Mesendoderm (in vitro differentiated cells): Measurements from ENCODE around the gene ZNF267.

ENCODE experiments used
- DNase-seq: peaks from one replicate; pipeline ENCODE4 v3.0.0; 2013
- H2AK5ac ChIP-seq: 2 replicates; pipeline ENCODE4 v1.6.1; 2013; ENCODE audit warnings: low read length, inconsistent platforms
- H2BK120ac ChIP-seq: 2 replicates; pipeline ENCODE4 v1.6.1; 2013; ENCODE audit warnings: low read depth, mild to moderate bottlenecking, low read length, moderate library complexity, mixed read lengths
- H2BK15ac ChIP-seq: replicated peaks from 2 replicates; pipeline ENCODE4 v1.6.1; 2013; ENCODE audit warnings: low read depth, mild to moderate bottlenecking, moderate library complexity
- H2BK5ac ChIP-seq: 2 replicates; pipeline ENCODE4 v1.6.1; 2013; ENCODE audit warnings: low read length, inconsistent platforms
- H3K18ac ChIP-seq: 2 replicates; pipeline ENCODE4 v1.6.1; 2013; ENCODE audit warnings: mild to moderate bottlenecking, low read length, mixed read lengths
- H3K23ac ChIP-seq: one replicate; pipeline ENCODE4 v1.6.1; 2013; ENCODE audit warnings: low read length
- H3K27ac ChIP-seq: 2 replicates; pipeline ENCODE4 v1.5.1; 2013; ENCODE audit warnings: low read depth, mild to moderate bottlenecking, inconsistent platforms, low read length, moderate library complexity
- H3K27me3 ChIP-seq: 2 replicates; pipeline ENCODE4 v1.6.1; 2013; ENCODE audit warnings: low read length, control low read depth, mild to moderate bottlenecking, inconsistent platforms; ENCODE audit not compliant: insufficient read depth, poor library complexity
- H3K36me3 ChIP-seq: 2 replicates; pipeline ENCODE4 v1.6.1; 2013; ENCODE audit warnings: low read length, inconsistent platforms; ENCODE audit not compliant: control insufficient read depth, insufficient read depth
- H3K4ac ChIP-seq: one replicate; pipeline ENCODE4 v1.6.1; 2013; ENCODE audit warnings: low read depth, mild to moderate bottlenecking, low read length, moderate library complexity
- H3K4me1 ChIP-seq: 2 replicates; pipeline ENCODE4 v1.6.1; 2013; ENCODE audit warnings: low read depth, low read length, inconsistent platforms; ENCODE audit not compliant: control insufficient read depth
- H3K4me2 ChIP-seq: 2 replicates; pipeline ENCODE4 v1.6.1; 2013; ENCODE audit warnings: low read length
- H3K4me3 ChIP-seq: 2 replicates; pipeline ENCODE4 v1.5.1; 2013; ENCODE audit warnings: mild to moderate bottlenecking, low read length
- H3K56ac ChIP-seq: one replicate; pipeline ENCODE4 v1.6.1; 2013; ENCODE audit warnings: low read length
- H3K79me1 ChIP-seq: 2 replicates; pipeline ENCODE4 v1.6.1; 2013; ENCODE audit warnings: low read length, inconsistent platforms
- H3K79me2 ChIP-seq: 2 replicates; pipeline ENCODE4 v1.6.1; 2013; ENCODE audit warnings: mild to moderate bottlenecking, low read length; ENCODE audit not compliant: control insufficient read depth, insufficient read depth
- H3K9ac ChIP-seq: 2 replicates; pipeline ENCODE4 v1.6.1; 2013; ENCODE audit warnings: low read length, inconsistent platforms
- H4K5ac ChIP-seq: one replicate; pipeline ENCODE4 v1.6.1; 2013; ENCODE audit warnings: low read length
- H4K8ac ChIP-seq: one replicate; pipeline ENCODE4 v1.6.1; 2013; ENCODE audit warnings: low read depth, mild to moderate bottlenecking, control low read depth, low read length, moderate library complexity
- WGBS: extraction: QIAGEN DNeasy Blood & Tissue Kit; methylation state at CpG from one replicate; pipeline ENCODE4 v1.1.7; 2013; ENCODE audit warnings: low lambda C conversion rate, missing lambda C conversion rate; ENCODE audit not compliant: insufficient coverage; ENCODE audit errors: extremely low coverage; 5-methylcytosine and 5-hydroxymethylcytosine counted together

Gene ZNF267

DNA sequence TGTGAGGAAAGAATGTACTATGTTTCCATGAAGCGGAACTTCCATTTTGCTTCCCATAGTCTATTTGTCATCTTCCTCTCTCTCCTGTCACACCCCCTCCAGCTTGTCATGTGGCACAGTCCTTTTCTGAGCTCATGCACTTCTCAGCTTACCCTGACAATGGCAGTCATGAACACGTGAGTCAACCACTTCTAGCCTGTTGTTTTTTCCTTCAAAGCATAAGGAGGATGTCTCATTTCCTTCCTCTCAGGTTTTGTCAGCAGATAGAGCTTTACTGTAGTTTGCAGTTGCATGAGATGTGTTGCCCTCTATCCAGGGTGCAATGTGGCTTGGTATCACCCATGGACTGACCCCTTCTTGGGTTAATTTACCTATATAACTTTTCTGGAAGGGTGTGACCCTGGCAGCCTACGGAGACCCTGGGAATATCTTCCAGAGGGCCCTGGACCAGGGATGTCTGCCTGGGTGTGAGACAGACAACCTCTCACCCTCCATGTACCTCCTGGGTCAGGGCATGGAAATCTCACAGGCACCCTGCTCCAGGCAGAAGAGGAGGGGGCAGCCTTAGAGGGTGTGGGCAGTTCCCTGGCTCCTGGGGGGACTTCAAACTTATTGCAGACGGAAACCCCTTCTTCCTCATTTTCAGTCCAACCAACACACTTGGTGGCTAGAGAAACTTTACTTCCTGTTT lies 4.0 kb upstream of the ZNF267 start:
- Histone ChIP-seq H2BK15ac (no peak overlapping the region), H3K9ac (no peak overlapping the region), H3K27me3 (no peaks in the 10 kb centered on the region), H3K4me2 (no peak overlapping the region), H2BK5ac (no peak overlapping the region), H2BK120ac (no peak overlapping the region), H3K79me1 (no peaks in the 10 kb centered on the region), H2AK5ac (no peak overlapping the region), H4K8ac (no peak overlapping the region), H3K18ac (no peak overlapping the region), H3K4ac (no peak overlapping the region), H3K36me3 (no peaks in the 10 kb centered on the region), H3K23ac (no peak overlapping the region), H3K56ac (no peak overlapping the region), H3K4me1 (no peaks in the 10 kb centered on the region), H3K4me3 (no peak overlapping the region), H3K27ac (no peak overlapping the region), H4K5ac (no peak overlapping the region), H3K79me2 (peaks cover 7% of the 10 kb centered on the region)
- WGBS: no CpG with 5 or more reads among the region's 4 CpGs
- DNase-seq: peak; percentile 24

DNA sequence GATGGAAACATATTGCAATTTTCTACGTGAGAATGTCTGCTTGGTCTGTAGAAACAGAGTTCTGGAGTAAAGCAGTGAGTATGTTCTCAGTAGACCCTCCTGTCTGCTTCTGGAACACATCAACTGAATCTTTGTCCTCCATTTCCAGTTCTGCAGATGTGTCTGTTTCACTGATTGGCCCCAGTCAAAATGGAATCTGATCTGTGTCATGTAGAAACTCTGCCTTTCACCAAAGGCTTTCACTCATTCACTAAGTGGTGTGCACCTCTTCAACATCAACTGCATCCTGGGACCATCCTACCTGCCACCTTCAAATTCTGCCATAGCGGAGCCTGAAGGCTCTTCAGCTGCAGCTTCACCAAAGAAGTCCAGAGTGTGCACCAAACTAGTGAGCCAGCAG lies 2.8 kb upstream of the ZNF267 start:
- H3K18ac ChIP-seq: no peak overlapping the region
- no peak overlapping the region for H4K5ac ChIP-seq
- H3K27ac ChIP-seq: no peak overlapping the region
- peaks cover 6% of the 10 kb centered on the region for H3K79me1 ChIP-seq
- no peak overlapping the region for H2BK120ac ChIP-seq
- H3K56ac ChIP-seq: no peak overlapping the region
- no peak overlapping the region for H3K4me2 ChIP-seq
- H3K27me3 ChIP-seq: no peaks in the 10 kb centered on the region
- H3K36me3 ChIP-seq: no peaks in the 10 kb centered on the region
- H2BK5ac ChIP-seq: no peak overlapping the region
- peaks cover 4% of the 10 kb centered on the region for H3K4me1 ChIP-seq
- no peak overlapping the region for H2BK15ac ChIP-seq
- no peak overlapping the region for H3K4me3 ChIP-seq
- H3K23ac ChIP-seq: no peak overlapping the region
- WGBS: no CpG with 5 or more reads among the region's 2 CpGs
- no peak overlapping the region for H4K8ac ChIP-seq
- H2AK5ac ChIP-seq: no peak overlapping the region
- H3K4ac ChIP-seq: no peak overlapping the region
- no peak overlapping the region for H3K9ac ChIP-seq
- DNase-seq: no peak
- peaks cover 16% of the 10 kb centered on the region for H3K79me2 ChIP-seq

DNA sequence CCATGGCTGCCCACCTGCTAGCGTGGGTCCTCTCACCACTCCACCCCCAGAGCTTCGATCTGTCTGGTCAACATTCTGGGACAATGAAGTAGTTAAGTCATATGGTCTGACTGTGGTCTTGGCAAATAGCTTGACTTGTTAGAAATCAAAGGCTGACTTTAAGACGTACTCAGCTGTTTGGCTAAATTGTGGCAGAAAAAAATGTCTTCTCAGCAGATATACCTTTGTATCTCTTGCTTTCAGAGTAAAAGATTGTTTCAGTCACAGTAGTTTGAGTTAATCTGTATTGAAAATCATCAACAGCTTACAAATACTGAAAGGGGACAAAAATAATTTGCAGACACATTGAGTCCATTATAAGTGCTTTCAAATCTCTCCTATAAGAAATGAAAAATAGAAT lies 2.1 kb upstream of the ZNF267 start:
- no peaks in the 10 kb centered on the region for H3K27me3 ChIP-seq
- no peak overlapping the region for H3K23ac ChIP-seq
- H3K36me3 ChIP-seq: no peaks in the 10 kb centered on the region
- H2BK120ac ChIP-seq: no peak overlapping the region
- H4K8ac ChIP-seq: no peak overlapping the region
- H2BK15ac ChIP-seq: no peak overlapping the region
- no peak overlapping the region for H2BK5ac ChIP-seq
- no peak overlapping the region for H3K18ac ChIP-seq
- H3K9ac ChIP-seq: no peak overlapping the region
- no peak for DNase-seq
- WGBS: no CpG with 5 or more reads among the region's 3 CpGs
- H3K79me1 ChIP-seq: peaks cover 6% of the 10 kb centered on the region
- no peak overlapping the region for H3K4me2 ChIP-seq
- H2AK5ac ChIP-seq: no peak overlapping the region
- H3K27ac ChIP-seq: no peak overlapping the region
- H3K79me2 ChIP-seq: peaks cover 19% of the 10 kb centered on the region
- H3K4me3 ChIP-seq: no peak overlapping the region
- H3K56ac ChIP-seq: no peak overlapping the region
- H3K4ac ChIP-seq: no peak overlapping the region
- H3K4me1 ChIP-seq: peaks cover 4% of the 10 kb centered on the region
- H4K5ac ChIP-seq: no peak overlapping the region

DNA sequence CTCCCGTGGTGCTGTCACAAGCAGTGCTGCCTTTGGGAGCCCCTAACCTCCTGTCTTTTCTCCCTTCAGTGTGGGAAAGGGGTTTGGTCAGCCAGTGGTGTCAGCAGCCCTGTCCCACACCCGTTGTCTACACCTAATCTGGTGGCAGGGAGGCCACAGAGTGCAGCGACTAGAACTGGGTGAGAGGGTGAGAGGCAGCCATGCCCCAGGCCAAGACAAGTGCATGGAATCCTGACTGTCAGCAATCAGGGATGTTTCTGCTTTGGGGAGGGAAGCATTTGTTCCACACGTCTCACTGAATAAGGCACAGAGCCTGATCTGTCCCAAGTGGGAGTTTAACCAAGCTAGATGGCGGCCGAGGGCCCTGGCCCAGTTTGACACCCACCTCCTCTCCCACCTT lies 1.4 kb upstream of the ZNF267 start:
- Histone ChIP-seq H4K5ac (no peak overlapping the region), H3K9ac (no peak overlapping the region), H3K36me3 (no peaks in the 10 kb centered on the region), H3K18ac (no peak overlapping the region), H2AK5ac (no peak overlapping the region), H3K56ac (no peak overlapping the region), H2BK5ac (no peak overlapping the region), H2BK120ac (no peak overlapping the region), H3K4me3 (no peak overlapping the region), H3K4me1 (peaks cover 4% of the 10 kb centered on the region), H3K4ac (no peak overlapping the region), H4K8ac (no peak overlapping the region), H3K27me3 (no peaks in the 10 kb centered on the region), H3K4me2 (no peak overlapping the region), H3K27ac (no peak overlapping the region), H3K23ac (no peak overlapping the region), H3K79me2 (peaks cover 24% of the 10 kb centered on the region), H3K79me1 (peaks cover 6% of the 10 kb centered on the region), H2BK15ac (no peak overlapping the region)
- no CpG with 5 or more reads among the region's 6 CpGs for WGBS
- no peak for DNase-seq

DNA sequence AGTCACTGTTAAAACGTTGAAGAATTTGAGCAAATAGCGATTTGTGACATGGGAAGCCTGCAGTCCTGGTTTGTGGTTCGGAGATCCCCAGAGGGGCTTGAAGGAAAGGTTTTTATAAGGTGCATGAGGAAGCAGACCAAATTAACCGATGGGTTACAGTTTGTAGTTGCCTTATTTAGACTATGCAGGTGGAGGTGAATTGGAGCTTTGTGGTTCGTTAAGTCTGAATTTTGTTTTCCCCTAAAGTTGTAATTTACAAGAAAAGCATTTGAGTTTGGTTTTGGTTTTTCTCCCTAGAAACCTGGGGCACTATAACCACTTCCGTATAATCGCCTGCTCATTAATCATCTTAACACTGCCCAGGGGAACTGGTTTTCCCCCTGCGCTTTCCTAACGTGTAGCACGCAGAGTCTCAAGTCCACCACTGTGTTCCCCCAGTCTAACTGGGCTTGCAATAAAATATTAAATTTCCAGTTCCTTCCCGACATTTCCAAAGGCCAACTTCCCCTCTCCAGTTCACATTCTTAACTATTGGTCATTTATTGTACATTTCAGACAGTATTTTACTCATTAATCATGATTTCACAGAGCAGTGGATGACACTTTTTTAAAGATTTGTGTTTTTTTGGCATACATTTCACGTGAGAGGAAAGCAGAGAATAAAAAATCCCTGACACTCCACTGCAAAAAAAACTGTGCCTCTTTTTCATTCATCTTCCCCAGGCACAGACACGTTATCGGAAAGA lies 932 bp downstream of the ZNF267 start:
- Histone ChIP-seq H3K27me3 (no peaks in the 10 kb centered on the region), H2AK5ac (no peak overlapping the region), H2BK15ac (no peak overlapping the region), H4K5ac (no peak overlapping the region), H3K4me3 (peak overlapping the region; percentile 85), H3K18ac (peak overlapping the region; percentile 92), H3K4me1 (peaks cover 4% of the 10 kb centered on the region), H3K4ac (no peak overlapping the region), H2BK120ac (no peak overlapping the region), H3K4me2 (peak overlapping the region; percentile 68), H3K9ac (peak overlapping the region; percentile 91), H3K27ac (no peak overlapping the region), H3K23ac (no peak overlapping the region), H3K79me1 (peaks cover 16% of the 10 kb centered on the region), H3K36me3 (no peaks in the 10 kb centered on the region), H3K56ac (peak overlapping the region; percentile 98), H3K79me2 (peaks cover 43% of the 10 kb centered on the region), H4K8ac (no peak overlapping the region), H2BK5ac (no peak overlapping the region)
- DNase-seq: no peak
- WGBS: no CpG with 5 or more reads among the region's 14 CpGs
